GM21619 (cell line): ENCODE data around the gene MAP7.
"Not testable (repeated sequence)": the region's sequence is repeated elsewhere in the genome, so short reads cannot be mapped to it uniquely, and the experiment has no call there.

Source experiments
- ATAC-seq: cut with Tn5 transposase; IDR thresholded peaks from one replicate; pipeline ENCODE4 v1.9.1; 2021; ENCODE audit not compliant: unreplicated experiment

MAP7 gene

DNA sequence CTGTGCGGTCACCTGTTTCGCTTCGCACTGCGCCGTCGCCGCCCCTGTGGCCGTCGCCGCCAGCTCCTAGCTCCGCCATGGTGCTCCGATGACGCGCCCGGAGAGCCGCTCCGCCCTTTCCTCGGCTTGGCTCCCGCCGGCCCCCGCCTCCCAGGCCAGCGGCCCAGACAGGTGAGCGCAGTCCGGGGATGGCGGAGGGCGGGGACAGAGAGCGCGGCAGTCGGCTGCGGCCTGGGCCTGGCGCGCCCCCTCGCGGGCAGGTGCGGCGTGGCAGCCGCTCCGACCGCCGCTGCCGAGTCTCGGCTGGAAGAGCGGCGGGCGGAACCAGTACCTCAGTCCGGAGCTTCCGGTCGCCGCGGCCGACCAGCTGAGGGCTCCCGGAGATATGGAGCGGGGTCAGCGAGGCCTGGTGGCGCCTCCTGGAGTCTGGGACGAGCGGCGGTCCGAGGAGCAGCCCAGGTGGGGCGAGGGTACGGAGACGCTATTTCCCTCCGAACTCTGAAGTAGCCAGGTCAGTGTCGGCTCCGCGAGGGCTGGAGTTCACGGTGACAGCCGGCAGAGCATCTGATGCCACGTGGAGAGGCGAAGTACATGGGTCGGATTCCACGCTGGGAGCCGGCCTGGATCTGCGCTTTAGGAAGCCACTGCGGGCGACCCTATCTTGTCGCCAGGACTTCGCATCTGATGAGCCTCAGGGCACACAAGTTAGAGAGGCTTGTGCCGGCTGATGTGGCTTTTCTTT lies at the start of gene MAP7:
Gene MAP7 (minus strand): TSS at position 93 of the 742 bp plus-strand sequence. CDS start 14 bp downstream, at position 79.
- peak; percentile 83 for ATAC-seq

DNA sequence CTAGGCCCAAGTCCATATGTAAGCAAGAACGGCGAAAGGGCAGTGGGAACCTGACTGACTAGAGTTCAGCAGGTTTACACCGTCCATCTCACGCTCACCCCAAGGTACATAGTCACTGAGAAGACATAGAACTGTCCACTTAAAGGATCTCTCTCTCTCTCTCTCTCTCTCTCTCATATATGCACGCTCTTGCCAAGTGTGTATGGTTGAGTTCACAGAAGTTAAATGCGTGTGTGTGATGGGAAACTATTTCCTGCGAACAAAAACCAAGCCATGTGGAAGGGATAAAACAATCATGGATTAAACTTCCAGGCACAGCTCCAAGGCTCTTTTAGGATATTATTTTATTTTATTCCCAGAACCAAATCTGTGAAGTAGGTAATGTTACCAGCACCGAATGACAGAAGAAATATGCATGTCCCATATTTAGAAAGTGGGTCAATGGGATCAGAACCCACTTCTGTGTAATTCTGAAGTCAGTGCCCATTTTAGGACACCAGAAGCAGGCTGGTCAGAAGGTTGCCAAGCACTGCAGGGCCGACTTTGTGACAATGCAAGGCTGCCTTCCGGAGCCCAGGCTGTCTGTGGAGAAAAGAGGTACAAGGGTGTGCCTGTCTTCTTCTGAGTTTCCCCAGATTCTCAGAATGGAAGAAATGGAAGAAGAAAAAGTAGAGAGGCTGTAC lies 49.2 kb upstream of the MAP7 start:
- no peak for ATAC-seq

DNA sequence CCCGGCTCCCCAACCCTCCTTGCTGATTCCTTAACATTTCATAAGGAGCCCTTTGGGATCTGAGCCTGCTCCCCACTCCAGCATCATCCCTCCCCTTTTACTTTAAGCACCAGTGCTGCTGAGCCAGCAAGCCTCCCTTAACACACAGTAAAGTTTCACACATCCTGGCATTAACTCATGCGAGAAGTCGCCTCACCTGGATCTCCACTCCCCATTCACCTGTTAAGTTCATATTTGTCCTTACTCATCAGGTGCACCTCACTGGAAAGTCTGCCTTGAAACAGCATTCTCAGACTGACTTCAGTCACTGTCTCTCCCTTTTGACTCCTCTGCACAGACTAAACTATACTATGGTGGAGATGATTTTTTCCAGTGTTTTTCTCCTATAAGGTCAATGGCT lies 47.8 kb upstream of the MAP7 start:
- ATAC-seq, result no peak

DNA sequence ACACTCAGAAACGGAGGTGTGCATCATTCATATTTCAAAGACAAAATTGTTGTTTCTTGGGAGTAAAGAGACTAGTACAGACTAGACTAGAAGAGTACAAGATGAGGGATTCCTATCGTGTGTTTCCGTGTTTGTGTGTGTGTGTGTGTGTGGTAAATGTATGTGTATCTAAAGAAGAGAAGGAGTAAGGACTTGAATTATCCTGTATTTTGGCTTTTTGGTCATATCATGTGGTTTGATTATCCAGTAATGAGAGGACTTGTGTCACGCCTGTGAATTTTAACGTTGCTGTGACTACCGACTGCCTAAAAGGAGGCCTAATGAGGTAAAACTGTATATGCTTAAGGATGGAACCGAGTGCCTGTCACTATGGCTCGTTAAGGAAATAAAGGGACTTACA lies 44.4 kb upstream of the MAP7 start:
- ATAC-seq, result no peak

DNA sequence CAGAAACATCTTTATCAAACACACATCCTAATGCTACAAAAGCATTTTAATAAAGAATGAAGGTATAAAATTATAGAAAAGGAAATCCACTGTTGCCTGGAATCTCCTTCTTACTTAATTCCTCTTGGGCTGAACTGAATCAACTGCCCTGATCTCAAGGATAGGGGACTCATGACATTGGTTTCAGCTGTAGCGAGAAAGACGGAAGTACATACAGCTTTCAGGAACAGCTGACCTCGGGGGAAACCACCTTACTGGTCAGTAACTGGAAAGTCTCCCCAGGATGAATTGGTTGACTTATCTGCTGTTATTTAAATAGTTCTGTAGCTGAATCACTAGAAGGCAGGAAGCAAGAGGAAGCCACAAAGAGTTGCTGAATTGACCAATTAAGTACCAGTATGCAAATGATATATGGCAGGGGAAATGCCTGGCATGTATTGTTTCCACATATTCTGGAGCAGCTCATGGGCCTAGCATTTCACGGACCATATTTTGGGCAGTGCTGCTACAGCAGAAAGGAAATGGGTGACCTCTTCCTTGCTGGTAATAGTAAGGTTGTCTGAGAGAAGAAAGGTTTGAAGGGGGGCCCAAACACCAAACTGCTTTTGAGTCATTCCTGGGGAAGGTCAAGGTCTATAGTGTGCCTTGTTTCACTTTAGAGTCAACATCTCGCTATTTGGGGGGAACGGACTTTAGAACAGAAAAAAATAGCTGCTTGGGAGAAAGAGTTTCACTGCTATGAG lies 43.7 kb upstream of the MAP7 start:
- ATAC-seq, result peak; percentile 97

DNA sequence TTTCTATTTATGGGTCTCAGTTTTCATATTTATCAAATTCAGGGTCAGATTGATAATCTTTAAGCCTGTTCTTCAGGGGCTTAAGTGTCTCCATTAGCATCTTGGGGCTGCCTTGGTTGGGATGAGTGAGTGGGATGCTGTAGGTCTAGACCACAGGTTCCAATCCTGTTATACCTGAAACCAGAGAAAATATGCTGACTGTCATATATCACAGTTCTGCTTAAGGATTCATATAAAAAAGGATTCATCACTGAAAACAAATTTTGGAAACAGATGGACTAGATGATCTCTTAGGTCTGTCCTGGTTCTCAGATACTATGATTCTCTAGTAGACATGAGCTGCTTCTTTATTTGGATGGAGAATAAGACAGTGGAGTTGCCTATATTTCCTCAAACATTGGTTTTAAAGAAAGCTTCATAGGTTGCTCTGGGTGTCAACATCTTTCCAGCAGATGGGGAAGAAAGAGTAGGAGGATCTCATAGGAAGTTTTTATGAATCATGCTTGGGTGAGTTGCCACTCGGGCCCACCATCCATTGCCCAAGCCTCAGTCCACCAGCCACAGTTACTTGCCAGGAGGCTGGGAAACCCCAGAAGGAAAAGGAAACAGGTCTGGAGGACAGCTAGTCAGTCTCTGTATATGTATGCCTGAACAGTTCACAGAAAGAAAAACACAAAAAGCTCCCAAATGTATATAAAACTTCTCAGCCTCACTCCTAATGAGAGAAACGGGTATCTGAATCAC lies 42.9 kb upstream of the MAP7 start:
- ATAC-seq, result no peak

DNA sequence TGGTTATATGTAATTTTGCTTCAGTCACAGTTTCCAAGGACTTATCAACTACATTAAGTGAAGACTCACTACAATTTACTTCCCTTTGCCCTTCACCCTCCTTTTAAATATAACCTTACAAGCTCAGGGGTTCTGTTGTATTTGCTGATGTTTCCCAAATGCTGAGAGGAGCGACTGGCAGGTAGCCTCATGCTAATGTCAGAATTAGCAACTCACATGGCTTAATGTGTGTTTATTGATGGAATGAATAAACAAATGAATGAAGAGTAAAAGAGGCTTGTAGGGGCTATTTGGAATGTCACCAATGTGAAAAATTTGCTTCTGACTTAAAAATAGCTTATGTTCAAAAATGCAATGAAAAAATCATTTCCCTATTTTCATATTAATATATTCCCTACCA lies 41.4 kb upstream of the MAP7 start:
- no peak for ATAC-seq

DNA sequence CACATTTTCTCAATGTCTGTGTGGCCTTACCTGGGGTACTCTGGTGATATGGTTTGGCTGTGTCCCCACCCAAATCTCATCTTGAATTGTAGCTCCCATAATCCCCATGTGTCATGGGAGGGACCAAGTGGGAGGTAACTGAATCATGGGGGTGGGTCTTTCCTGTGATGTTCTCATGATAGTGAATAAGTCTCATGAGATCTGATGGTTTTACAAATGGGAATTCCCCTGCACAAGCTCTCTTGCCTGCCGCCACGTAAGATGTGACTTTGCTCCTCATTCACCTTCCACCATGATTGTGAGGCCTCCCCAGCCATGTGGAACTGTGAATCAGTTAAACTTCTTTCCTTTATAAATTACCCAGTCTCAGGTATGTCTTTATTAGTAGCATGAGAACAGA lies 40.6 kb upstream of the MAP7 start:
- ATAC-seq, result not testable (repeated sequence)

DNA sequence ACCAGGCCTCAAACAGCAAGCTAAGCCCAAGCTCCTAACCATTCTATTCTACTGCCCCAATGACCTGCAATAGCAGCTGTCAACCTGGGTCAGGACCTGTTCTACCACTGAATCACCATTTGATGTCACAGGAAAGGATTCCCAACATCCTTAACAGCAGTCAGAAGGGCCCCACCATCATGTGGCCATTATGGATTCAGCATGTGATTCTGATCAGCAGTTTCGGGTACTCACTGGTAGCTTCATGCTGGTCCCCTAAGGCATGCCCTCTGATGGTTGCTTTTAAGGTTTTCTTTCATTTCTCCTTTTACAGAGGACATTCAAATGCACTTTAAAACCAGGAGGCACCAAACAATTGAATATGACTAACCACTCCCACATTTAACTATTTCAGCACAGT lies 37.3 kb upstream of the MAP7 start:
- ATAC-seq, result no peak

DNA sequence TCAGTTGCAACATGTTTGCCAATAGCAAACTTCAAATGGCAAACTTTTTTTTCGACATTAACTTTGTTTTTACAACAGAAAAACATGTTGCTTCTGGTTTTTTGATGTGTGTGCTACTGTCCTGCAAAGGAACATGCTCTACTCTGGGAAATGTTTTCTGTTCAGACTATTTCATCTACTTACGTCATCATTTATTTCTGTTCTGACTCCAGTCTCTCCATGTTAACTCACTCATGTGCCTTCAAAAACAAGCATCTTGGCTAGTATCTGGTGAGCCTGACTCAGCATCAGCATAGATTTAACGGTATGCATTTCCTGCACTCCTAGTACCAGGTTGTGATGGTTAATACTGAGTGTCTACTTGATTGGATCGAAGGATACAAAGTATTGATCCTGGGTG lies 36.1 kb upstream of the MAP7 start:
- ATAC-seq, result no peak

DNA sequence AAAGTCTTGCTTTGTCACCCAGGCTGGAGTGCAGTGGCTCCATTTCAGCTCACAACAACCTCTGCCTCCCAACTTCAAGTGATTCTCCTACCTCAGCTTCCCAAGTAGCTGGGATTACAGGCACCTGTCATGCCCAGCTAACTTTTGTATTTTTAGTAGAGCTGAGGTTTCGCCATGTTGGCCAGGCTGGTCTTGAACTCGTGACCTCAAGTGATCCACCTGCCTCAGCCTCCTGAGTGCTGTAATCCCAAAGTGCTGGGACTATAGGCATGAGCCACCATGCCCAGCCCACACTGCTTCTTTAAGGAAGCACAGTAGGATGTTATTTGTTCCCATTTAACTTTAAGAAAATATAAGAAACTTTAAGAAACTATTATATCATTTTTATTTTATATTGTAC lies 35.3 kb upstream of the MAP7 start:
- ATAC-seq, result not testable (repeated sequence)

DNA sequence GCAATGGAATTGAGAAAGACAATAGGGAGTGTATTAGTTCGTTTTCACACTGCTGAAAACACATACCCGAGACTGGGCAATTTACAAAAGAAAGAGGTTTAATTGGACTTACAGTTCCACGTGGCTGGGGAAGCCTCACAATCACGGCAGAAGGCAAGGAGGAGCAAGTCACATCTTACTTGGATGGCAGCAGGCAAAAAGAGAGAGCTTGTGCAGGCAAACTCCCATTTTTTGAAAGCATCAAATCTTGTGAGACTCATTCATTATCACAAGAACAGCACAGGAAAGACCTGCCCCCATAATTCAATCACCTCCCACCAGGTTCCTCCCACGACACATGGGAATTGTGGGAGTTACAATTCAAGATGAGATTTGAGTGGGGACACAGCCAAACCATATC lies 34.1 kb upstream of the MAP7 start:
- ATAC-seq, result not testable (repeated sequence)

DNA sequence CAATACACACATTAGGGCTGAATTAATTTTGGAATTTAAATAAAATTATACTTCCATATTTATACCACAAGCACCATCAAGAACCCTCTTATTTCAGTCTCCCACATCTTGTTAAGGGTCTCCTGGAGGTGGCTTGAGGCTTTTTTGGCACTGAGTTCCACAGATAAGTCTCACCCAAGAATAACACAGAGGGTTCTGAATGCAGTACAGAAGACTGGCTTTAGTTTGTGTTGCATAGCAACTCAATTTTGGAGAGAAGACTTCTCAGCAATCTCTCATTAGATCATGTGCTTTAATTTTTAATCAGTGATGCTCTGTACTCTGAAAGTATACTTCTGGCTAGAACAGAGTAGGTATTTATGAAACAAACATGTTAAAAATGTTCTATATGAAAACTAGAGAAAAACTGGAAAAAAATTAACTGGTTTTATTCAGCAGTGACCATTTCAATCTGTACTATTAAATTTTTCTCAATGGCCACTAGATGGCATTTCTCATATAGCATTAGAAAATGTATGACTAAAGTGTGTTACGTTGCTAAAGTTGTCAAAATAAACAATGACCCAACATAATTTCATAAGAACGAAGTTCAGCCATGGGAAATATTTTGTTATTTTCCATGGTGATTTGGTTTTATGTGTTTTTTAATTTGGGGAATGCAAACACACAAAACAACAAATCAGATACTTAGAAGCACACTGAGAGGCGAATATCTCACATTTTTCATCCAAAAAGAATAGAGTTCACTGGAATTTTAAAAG lies 32.7 kb upstream of the MAP7 start:
- no peak for ATAC-seq

DNA sequence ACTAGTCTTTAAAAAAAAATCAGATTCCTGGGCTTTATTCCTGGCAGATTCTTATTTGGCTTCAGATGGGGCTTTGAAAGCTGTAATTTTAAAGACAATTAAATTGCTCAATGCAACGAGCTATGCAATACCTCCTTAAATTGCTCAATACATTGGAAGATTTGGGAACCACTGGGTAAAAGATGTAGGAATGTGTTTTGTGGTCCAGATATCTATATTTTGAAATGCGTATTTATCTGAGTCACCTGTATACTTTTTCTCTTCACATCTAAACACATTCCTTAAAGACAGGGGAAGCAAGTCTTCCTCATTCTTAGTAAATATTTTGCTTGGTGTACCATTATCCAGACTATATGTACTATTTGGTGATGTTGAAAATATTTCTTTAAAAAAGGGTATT lies 29.6 kb upstream of the MAP7 start:
- ATAC-seq, result no peak

DNA sequence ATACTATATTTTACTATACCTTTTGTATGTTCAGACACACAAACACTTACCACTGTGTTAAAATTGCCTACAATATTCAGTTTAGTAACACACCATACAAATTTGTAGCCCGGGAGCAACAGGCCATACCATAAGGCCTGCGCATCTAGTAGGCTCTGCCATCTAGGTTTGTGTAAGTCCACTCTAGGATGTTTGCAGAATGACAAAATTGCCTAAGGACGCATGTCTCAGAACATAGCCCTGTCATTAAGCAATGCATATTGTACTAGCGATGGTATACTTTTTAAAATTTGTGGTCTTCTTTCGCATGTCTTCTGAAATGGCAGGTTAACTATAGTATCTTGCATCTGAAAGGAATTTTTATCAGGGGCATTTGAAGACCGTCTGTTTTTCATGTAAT lies 26.6 kb upstream of the MAP7 start:
- no peak for ATAC-seq

DNA sequence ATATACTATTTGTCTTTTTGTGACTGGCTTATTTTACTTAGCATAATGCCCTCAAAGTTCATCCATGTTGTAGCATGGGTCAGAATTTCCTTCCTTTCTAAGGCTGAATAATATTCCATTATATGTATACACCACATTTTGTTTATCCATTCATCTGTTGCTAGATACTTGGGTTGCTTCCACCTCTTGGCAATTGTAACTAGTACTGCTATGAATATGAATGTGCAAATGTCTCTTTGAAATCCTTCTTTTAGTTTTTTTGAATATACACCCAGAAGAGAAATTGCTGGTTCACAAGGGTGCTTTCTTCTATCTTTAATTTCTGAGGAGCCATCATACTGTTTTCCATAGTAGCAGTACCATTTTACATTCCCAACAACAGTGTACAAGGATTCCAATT lies 21.3 kb upstream of the MAP7 start:
- no peak for ATAC-seq

DNA sequence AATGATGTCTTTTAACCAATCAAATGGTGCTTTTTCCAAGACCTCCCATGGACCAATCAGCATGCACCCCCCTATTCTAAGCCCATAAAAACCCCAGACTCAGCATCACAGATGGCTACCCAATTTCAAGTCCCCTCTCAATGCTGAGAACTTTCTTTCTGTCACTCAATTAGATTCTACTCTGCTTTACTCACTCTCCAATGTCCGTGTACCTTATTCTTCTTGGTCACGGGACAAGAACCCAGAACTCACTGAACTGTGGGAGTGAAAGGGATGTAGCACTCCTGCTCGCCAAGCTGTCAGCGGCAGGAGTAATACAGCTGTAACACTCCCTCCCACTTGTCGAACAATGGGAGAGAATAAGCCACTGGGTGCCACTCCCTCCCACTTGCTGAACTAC lies 20.8 kb upstream of the MAP7 start:
- ATAC-seq, result no peak

DNA sequence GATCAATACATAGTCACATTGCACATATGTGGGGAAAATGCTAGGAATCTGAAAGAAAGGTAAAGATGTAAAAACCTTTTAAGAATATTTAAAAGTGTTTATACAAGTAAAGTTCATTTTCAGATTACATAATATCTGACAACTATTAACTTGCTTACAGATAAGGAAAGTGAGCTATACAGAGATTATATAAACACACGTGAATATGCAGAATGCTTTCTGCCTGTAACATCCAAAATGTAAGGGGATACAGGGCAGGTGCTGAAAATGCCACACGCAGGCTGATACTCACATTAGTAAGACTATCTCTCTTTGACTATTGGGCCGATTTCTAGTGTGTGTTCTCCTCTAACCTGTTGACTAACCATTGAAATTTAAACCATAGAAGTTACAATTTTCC lies 17.9 kb upstream of the MAP7 start:
- no peak for ATAC-seq

DNA sequence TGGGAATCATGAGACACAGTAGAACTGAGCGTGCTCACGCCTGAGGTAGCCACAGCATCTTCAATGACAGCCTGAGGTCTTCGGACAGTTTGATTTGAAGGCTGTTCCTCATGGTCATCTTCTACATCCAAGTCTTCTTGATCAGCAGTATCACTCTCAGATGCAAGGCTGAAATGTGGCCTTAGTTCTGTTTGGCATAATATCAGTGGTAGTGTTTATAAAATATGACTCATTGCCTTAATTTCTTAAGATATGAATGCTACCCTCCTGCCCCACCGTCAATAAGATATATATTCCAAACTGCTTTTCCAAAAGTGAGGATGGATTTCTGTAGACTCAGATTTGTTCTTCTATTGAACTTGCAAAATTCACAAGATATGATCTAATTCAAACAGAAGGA lies 17.5 kb upstream of the MAP7 start:
- no peak for ATAC-seq

DNA sequence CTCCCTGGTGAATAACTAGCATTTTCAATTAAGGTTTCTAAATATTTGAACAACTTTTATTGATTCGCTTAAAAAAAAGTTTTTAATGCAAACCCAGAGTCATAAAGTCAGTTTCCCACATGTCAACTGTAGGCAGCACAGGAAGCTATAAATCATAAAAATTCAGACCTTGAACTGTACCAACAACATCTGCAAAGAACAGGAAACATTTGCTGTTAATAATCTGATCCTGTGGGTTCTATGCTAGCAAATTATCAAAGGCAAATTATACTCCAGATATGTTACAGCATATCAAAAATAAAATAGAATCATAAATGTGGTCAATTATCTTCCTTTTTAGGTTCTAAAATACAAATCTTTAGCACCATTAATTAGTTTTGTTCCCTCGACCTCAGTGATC lies 16.6 kb upstream of the MAP7 start:
- no peak for ATAC-seq
